ENCODE measurements around the gene PTH1R.
"Not testable (repeated sequence)": the region's sequence is repeated elsewhere in the genome, so short reads cannot be mapped to it uniquely, and the experiment has no call there.

Gene PTH1R

DNA sequence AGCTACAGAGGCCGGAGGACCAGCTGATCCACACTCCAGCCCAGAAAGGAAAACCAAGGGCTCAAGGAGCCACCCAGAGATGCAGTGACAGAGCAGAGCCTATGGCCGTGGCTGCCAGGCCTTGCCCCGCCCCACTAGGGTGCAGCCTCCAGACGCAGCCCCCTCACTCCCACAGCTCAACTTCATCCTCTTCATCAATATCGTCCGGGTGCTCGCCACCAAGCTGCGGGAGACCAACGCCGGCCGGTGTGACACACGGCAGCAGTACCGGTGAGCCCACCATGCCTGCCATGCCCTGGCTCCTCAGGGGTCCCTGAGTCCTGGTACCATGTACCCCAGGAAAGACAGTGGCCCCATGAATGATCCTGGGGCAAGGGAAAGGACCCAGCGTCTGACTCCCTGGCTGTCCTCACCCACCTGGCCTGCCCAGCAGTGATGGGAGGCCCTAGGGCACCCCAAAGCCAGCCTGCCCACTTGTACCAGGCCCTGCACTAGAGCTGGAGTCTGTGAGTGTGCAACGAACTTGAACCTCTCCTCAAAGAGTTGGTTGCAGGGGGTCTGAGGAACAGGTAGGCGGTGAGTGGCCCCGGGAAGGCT, 24.2 kb downstream of the PTH1R start:
- DNase-seq, result no peak

DNA sequence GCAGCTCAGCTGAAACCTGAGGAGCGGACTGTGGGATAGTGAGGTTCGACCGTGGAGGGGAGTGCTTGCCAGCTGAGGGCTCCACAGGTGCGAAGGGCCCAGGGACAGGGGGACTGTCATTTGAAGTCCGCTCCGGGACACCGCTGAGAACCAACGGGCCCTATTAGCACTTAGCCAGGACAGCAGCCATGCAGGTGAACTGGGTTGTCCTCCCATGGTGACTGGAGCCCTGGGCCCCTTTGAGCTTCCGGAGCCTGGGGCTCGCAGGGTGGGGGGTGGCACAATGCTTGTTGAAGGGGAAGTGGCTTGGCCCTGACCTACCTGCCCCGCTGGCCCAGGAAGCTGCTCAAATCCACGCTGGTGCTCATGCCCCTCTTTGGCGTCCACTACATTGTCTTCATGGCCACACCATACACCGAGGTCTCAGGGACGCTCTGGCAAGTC, 24.7 kb downstream of the PTH1R start:
- no peak for DNase-seq

DNA sequence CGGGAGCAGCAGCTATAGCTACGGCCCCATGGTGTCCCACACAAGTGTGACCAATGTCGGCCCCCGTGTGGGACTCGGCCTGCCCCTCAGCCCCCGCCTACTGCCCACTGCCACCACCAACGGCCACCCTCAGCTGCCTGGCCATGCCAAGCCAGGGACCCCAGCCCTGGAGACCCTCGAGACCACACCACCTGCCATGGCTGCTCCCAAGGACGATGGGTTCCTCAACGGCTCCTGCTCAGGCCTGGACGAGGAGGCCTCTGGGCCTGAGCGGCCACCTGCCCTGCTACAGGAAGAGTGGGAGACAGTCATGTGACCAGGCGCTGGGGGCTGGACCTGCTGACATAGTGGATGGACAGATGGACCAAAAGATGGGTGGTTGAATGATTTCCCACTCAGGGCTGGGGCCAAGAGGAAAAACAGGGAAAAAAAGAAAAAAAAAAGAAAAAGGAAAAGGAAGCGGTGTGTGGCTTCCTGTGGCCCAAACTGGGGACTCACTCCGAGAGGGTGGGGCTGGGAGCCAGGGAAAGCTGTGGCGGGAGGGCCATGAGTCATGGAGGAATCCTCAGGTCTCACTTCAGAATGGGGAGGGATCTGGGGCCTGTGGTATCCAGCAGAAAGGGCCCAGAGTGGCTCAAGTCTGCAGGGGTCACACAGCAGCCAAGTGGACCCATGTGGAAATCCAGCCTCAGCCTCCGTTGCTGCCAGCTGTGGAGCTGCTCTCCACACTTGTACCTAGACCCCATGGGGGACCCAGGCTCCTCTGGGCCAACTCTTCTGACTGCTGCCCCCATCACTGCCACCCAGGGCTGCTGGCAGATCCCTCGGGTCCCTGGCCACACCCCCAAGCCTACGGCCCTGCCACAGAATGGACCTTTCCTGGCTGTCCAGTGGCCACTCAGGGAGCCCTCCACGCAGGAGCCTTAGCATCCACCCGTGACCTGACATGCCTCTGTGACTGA, 26.1 kb downstream of the PTH1R start:
- no peak for DNase-seq

DNA sequence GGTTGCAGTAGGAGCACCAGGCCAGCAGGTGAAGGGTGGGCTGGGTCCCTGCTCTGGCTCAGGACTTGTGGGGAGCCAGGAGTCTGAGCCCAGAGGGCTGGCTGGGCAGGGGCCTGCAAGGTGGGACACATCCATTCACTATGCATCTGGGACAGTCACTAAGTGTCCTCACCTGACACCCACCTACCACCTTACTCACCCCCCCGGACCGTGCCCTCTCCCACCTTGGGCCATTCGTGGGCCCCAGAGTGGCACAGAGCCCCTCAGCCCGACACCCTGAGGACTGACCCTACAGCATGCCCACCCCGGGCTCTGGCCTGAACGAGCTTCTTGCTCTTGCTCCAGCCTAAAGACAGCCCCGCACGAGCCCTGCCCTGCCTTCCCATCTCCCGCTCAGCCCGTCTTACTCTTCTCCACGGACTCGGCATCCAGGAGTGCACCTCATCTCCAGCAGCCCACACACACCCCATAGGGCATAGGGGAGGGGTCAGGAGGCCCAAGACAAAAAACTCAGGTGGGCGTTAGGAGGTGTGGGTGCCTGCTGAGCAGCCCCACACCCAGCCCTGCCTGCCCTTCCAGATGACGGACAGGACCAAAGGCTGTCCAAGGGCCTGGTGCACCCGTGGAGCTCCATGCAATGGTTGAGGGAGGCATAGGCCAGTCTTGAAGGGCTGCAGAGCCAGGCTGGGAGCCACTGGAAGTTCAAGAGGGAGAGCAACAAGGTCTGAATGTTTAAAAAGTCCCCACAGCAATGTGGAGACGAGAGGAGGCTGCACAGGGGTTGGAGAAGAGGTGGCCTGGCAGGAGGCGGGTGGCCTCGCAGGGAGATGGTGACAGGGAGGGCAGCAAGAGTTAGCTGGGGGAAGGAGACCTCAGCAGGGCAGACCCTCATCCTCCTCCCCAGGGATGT, 27.0 kb downstream of the PTH1R start:
- DNase-seq, result no peak

DNA sequence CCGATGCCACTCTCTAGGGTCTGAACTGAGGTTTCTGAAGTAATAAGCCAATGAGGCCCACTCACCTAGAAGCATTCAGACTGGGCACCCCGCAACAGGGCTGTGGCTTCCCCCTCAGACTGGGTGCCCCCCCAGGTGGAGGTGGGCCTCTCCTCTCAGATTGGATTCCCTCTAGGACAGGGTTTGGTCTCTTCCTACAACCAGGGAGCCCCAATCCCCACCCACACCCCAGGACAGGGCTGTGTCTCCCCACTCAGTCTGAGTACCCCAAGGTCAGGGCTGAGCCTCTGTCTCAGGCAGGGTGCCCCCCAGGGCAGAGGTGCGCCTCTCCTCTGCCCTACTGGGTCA, 27.7 kb downstream of the PTH1R start:
- no peak for DNase-seq

DNA sequence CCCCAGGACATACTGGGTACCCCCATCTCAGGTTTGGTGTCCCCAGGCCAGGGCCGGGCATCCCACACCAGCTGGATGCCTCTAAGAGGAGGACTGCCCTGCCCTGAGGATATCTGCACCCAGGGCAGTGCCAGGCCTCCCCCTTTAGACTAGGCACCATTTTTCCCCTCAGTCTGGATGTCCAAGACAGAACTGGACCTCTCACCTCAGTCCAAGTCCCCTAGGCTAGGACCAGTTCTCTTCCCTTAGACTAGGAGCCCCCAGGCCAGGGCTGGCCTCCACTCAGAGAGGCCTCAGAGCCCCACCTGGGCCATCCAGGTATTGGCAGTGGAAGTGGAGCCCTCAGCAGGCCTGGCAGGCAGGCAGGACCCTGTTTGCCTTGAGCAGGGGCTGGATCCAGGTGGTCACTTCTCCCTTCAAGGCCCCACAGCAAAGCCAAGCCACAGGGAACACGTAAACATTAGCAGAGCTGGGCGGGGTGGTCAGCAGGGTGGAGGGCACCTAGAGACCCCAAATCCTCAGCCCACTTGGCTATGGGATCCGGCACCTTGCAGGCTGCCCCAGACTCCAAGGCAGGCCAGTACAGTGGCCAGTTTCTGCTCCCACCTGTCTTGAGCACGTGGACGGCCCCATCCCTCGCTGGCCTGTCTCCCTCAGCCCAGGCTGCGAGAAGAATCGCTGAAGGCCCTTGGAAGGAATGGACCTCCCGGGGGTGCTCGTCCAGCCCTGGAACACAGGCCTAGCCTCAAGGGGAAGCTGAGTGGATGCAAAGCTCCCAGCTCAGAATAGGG, 28.3 kb downstream of the PTH1R start:
- DNase-seq, result no peak

DNA sequence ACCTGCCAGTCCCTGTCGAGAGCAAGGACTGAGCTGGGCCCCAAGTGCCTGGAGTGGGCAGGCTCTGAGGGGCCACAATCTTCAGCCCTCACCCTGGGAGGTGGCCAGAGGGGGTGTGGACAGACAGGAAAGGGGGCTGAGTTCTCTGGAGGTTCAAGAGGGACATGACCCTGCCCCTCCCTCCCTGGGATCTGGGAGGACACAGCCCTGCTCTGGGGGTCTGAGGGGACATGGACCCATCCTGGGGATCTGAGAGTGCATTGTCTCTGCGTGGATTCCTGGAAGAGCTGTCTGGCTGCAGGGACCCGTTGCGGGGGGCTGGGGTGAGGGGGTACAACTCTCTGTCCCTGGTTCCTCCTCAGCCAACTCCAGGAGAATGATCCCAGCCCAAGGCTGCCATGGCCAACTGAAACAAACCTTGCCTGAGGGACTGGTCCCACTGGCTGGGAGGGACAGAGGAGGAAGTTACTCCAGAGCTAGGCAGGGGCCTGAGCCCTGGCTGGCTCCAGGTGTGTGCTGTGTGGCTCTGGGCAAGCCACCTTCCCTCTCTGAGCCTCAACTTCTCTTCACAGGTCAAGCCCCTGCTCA, 29.0 kb downstream of the PTH1R start:
- DNase-seq, result no peak

DNA sequence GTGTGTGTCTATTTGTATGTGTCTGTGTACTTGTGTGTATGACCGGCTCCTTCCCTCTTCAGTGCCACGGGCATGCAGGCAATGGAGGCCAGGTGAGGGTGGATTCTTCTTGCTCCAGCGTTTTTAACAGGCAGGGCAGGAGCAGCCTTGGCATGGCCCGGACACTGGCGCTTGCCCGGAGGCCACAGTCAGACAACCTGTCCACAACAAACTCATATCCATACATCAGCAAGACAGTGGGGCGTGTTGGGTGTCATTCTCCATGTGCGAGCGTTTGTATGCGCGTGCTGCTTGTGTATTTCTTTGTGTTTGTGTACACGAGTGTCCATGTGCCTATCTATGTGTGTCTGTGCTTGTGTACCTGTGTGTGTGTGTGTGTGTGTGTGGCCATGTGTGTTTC, 29.8 kb downstream of the PTH1R start:
- DNase-seq, result no peak

DNA sequence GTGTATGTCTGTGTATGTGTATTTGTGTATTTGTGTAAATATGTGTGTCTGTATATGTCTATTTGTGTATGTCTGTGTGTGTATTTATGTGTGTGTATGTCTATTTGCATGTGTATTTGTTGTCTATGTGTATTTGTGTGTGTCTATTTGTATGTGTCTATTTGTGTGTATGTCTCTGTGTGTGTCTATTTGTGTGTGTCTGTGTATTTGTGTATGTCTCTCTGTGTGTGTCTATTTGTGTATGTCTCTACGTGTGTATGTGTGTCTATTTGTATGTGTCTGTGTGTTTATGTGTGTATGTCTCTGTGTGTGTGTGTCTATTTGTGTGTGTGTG, 30.4 kb downstream of the PTH1R start:
- DNase-seq, result peak in 1 of 2 experiments; percentile 11

DNA sequence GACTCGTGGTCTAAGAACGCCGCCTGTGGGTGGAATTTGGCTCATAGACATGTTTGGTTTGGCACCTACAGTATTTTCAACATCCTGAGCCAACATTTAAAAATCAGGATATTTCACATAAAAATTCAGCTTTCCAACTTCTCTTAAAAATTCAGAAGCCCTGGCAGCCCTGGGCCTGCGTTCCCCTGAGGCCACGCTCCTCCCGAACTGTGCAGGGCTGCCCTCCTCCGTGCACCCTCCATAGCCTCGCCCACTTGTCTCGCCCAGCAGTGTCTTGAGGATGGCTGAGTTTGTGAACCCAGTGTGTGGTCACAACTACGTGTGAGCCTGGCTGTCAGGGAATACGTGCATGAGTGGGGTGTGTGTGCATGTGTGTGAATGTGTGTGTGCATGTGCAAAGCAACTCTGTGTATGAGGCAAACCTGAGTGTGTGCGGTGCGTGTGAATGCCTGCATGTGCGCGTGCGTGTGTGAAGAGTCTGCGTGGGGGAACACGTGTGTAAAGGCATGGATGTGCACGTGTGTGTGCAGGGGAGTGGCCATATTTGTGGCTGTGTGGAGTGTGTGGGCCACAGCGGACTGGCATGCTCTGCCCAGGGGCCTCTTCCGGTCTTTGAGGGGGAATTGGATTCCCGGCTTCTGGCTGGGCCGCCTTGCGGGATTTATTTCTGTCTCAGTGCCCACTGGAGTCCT, 30.9 kb downstream of the PTH1R start:
- DNase-seq, result no peak

DNA sequence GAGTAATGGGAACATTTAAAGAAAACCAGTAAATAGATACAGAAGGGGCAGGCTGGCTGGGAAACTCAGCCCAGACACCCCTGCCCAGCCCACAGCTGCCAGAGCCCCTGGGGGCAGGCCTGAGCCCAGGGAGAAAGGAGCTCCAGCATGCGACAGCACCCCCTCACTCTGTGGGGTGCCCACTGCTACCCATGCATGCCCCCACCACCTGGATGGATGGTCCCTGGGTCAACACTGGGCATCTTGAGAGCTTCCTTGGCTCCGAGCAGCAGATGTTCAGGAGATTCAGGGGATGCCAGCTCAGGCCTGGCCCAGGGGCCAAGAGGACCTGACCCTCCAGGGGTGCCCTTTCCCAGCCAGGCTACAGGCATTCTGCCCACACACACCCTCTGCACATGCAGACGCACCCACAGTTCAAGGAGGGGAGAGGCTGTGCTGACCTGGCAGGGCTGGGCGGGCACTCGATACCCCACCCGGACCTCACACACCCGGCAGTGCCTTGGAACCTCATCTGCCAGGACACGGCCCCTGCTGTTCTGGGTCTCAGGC, 31.5 kb downstream of the PTH1R start:
- DNase-seq, result no peak

DNA sequence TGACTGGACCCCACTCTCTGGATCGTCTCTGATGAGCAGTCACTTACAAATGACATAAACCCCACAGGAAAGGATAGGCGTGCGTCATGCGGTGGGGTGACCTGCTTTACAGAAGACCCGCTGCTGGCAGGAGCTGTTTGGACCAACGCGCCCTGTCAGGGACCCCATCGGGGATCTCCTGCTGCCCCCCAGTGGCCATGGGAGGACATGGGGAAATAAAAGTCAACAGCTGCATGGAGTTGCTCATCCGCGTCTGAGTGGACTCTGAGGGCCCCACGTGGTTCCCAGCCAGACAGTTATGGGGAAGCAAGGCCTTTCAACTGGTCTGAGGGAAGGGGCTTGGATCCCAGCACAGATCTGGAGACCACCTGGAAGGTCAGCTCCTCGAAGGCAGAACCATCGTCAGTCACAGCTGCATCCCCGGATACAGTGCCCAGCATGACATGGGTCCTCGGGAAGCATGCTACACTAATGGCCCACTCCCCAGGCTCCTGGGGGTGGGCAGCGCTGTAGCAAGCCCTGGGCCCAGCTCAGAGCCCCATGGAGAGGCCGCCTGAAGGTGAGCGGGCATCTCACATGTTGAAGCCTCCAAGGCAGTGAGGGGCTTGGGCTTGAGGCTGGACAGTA, 32.1 kb downstream of the PTH1R start:
- peak; percentile 69 to 77 for DNase-seq

DNA sequence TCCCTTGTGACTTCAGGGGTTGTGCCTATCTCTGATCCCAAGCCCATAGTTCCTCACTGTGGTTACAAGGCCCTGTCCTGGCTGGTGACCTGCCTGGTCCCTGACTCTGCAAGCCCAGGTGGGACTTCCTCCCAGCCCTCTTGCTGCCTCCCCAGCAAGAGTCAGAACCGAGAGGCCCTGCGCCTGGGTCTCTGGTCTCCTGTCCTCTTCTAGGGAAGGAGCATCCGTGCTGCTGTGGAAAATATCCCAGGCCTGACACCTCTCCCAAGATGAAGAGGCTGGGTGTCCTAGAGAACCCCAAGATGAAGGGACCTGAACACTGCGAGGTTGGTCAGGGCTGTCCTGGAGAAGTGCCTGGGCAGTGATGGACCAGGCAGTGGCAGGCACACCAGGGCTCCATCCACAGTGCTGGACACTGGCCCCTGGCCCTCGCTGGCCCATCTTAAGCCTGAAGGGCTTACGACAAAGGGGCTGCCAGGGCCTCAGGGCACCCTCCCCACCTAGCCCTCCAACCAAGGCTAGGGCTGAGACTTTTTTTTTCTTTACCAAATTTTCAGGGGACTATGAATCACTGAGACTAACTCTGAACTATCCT, 32.7 kb downstream of the PTH1R start:
- no peak for DNase-seq

DNA sequence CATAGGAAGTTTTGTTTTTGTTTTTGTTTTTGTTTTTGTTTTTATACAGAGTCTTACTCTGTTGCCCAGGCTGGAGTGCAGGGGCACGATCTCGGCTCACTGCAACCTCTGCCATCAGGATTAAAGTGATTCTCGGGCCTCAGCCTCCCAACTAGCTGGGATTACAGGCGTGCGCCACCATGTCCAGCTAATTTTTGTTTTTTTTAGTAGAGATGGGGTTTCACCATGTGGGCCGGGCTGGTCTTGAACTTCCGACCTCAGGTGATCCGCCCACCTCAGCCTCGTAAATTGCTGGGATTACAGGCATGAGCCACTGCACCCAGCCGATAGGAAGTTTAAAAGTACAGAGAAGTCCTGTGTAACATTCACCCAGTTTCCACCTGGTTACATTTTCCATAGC, 33.4 kb downstream of the PTH1R start:
- not testable (repeated sequence) for DNase-seq

DNA sequence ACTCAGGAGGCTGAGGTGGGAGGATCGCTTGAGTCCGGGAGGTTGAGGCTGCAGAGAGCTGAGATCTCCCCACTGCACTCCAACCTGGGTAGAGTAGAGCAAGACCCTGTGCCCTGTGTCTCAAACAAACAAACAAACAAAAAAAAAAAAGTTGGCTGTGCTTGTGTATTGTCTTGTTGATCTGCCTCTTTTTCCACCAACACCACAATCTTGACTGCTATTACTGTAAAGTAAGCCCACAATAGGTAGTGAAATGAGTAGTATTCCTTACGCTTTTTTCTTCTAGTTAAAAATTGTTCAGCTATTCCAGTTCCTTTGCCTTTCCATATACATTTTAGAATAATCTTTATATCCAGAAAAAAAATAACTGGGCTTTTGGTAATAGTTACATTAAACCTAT, 35.5 kb downstream of the PTH1R start:
- no peak for DNase-seq

DNA sequence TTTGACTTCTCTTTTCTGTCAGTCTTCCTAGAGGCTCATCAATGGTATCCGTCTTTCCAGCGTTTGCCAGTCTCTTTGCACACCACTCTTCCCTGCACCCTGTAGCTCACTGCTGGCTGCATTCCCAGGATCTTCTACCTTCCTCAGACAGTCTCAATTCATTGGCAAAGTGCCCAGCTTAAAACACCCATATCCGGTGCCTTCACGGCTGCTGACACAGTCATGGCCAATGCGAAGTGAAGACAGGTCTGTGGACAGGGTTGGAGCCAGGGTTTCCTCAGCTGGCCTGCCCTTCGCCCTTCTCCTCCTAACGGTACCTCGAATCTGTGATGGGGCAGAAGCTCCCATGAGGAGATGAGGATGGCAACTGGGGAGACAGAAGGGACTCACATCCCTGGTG, 36.1 kb downstream of the PTH1R start:
- DNase-seq, result peak; percentile 77 to 91

DNA sequence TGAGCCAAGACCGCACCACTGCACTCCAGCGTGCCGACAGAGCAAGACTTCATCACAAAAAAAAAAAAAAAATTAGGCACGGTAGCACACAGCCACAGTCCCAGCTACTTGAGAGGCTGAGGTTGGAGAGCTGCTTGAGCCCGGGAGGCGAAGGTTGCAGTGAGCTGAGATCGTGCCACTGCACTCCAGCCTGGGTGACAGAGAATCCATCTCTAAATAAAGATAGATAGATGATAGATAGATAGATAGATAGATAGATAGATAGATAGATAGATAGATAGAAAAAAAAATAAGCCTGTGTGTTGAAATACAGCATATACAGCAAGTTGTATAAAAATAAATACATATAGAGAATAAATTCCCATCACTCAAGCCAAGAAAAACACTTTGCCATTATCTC, 37.3 kb downstream of the PTH1R start:
- no peak for DNase-seq

DNA sequence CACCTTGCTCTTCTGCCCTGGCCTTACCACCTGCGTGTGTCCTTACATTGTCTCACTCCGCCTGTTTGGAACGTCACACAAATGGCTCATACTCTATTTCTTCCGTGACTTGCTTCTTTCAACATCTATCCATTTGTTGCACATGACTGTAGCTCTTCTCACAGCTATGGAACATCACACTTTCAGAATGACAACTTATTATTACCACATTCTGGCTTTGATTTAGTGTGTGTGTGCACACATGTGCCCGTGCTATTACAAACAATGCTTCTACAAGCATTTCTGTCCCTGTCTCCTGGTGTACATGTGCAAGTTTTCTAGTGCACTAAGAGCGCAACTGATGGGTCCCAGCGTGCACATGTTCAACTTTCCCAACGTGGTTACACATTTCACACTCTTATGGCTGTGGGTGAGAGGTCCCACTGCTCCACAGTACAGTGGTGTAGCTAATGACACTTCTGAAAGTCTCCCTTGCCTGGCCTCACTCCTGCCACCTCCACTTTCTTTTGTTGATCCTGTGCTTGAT, 37.8 kb downstream of the PTH1R start:
- no peak for DNase-seq

DNA sequence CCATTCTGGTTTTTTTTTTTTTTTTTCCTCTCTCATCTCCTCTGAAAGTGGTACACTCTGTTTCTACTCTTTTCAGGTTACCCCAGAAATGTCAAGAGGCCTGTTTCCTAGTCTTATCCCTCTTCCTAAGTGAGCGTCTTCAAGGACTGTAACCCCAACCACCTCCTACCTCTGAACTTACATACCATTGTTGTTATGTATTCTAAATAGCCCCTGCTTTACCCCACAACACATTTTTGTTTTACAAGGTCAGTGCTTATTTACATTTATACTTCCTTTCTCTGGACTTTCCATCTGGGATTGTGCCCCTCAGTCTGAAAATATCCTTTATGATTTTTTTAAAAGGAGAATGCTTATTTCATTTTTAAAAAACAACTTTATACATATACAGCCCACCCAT, 38.8 kb downstream of the PTH1R start:
- DNase-seq, result no peak

DNA sequence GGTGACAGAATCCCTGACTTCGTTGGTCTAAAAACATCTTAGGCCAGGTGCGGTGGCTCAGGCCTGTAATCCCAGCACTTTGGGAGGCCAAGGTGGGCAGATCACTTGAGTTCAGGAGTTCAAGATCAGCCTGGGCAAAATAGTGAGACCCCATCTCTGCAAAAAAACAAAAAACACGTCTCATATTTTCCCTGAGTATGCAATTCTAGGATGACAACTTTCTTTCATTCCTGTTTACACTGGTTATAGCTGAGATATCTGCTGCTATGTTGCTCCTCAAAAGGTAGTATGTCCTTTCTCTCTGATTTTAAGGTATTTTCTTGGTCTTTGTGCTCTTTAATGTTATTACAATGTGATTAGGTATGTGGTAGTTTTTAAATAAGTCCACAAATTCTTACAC, 39.3 kb downstream of the PTH1R start:
- DNase-seq, result no peak

Data from NCI-H2081 (cell line).